GM23338 (cell line): Measurements from ENCODE around the gene MEOX1. TPM values are rescaled to one million over a fixed set of nuclear protein-coding genes. Genes with fewer than 3 reads are reported as not detected.

Experiments used
- ATAC-seq: fragments of 200-7000 bp; cut with Tn5 transposase; 3 replicates; pipeline ENCODE4 v1.9.1; 2020
- DNase-seq: peaks from one replicate; pipeline ENCODE4 v3.0.0-alpha.2; 2015; ENCODE audit warnings: low spot score
- H2AFZ ChIP-seq: fragments of 200-600 bp; sonication (generic); 2 replicates; pipeline ENCODE4 v1.8.0; 2016; ENCODE audit warnings: antibody characterized with exemption, mild to moderate bottlenecking, moderate library complexity
- H3F3A ChIP-seq: fragments of 200-600 bp; sonication (generic); replicated peaks from 2 replicates; pipeline ENCODE4 v1.8.0; 2017; ENCODE audit warnings: antibody characterized with exemption, mixed run types, low read depth
- H3K27ac ChIP-seq: fragments of 200-600 bp; sonication (generic); 2 replicates; pipeline ENCODE4 v1.6.1; 2016; ENCODE audit warnings: low read depth
- H3K27me3 ChIP-seq: fragments of 200-600 bp; sonication (generic); 2 replicates; pipeline ENCODE4 v1.8.0; 2016; ENCODE audit warnings: mild to moderate bottlenecking, mixed run types, moderate library complexity; ENCODE audit not compliant: insufficient read depth
- H3K36me3 ChIP-seq: fragments of 200-600 bp; sonication (generic); 2 replicates; pipeline ENCODE4 v1.8.0; 2016; ENCODE audit warnings: mild to moderate bottlenecking; ENCODE audit not compliant: insufficient read depth
- H3K4me1 ChIP-seq: fragments of 200-600 bp; sonication (generic); 2 replicates; pipeline ENCODE4 v1.8.0; 2016; ENCODE audit warnings: mild to moderate bottlenecking, moderate library complexity; ENCODE audit not compliant: insufficient read depth
- H3K4me2 ChIP-seq: fragments of 200-600 bp; sonication (generic); 2 replicates; pipeline ENCODE4 v1.7.1; 2017; ENCODE audit warnings: mixed run types
- H3K4me3 ChIP-seq: fragments of 200-600 bp; sonication (generic); 2 replicates; pipeline ENCODE4 v1.6.1; 2016; ENCODE audit warnings: mixed run types
- H3K79me2 ChIP-seq: fragments of 200-600 bp; sonication (generic); replicated peaks from 2 replicates; pipeline ENCODE4 v1.8.0; 2017; ENCODE audit warnings: mild to moderate bottlenecking; ENCODE audit not compliant: insufficient read depth
- H3K9me2 ChIP-seq: fragments of 200-600 bp; sonication (generic); 2 replicates; pipeline ENCODE4 v1.8.0; 2017; ENCODE audit not compliant: insufficient read depth
- H4K20me1 ChIP-seq: fragments of 200-600 bp; sonication (generic); replicated peaks from 2 replicates; pipeline ENCODE4 v1.8.0; 2017; ENCODE audit warnings: mild to moderate bottlenecking; ENCODE audit not compliant: insufficient read depth
- H3K27ac Mint-ChIP-seq: 2 replicates; pipeline ENCODE4 v1.8.0; 2020; ENCODE audit warnings: inconsistent platforms, mild to moderate bottlenecking, moderate library complexity, mixed read lengths
- H3K27me3 Mint-ChIP-seq: 3 replicates; pipeline ENCODE4 v1.8.0; 2022; ENCODE audit warnings: low read depth, mild to moderate bottlenecking, moderate library complexity, mixed read lengths, inconsistent platforms; ENCODE audit not compliant: insufficient read depth, poor library complexity
- H3K36me3 Mint-ChIP-seq: 3 replicates; pipeline ENCODE4 v1.8.0; 2021; ENCODE audit warnings: low read depth, mild to moderate bottlenecking, inconsistent platforms, moderate library complexity, mixed read lengths
- H3K4me1 Mint-ChIP-seq: 3 replicates; pipeline ENCODE4 v1.8.0; 2020; ENCODE audit warnings: mild to moderate bottlenecking, inconsistent platforms, mixed read lengths
- H3K4me3 Mint-ChIP-seq: 3 replicates; pipeline ENCODE4 v1.8.0; 2021; ENCODE audit warnings: moderate library complexity, mild to moderate bottlenecking, inconsistent platforms, mixed read lengths
- H3K9me3 Mint-ChIP-seq: 3 replicates; pipeline ENCODE4 v1.8.0; 2020; ENCODE audit warnings: moderate library complexity, mild to moderate bottlenecking, inconsistent platforms, mixed read lengths
- CREB1 ChIP-seq: fragments of 250-450 bp; sonication (Bioruptor Pico); IDR thresholded peaks from 2 replicates; pipeline ENCODE4 v1.5.0; 2020; ENCODE audit warnings: low read depth, mild to moderate bottlenecking, moderate library complexity
- EZH2 ChIP-seq: fragments of 200-600 bp; sonication (generic); IDR thresholded peaks from one replicate; pipeline ENCODE4 v1.8.0; 2017; ENCODE audit warnings: antibody characterized with exemption, mild to moderate bottlenecking, low read depth; ENCODE audit not compliant: unreplicated experiment
- EZH2phosphoT487 ChIP-seq: fragments of 200-600 bp; sonication (generic); IDR thresholded peaks from one replicate; pipeline ENCODE4 v1.8.1; 2018; ENCODE audit warnings: antibody characterized with exemption; ENCODE audit not compliant: unreplicated experiment
- JUNB ChIP-seq: IDR thresholded peaks from one replicate; pipeline ENCODE4 v1.6.1; 2016; ENCODE audit warnings: antibody characterized with exemption; ENCODE audit not compliant: unreplicated experiment
- NANOG ChIP-seq: IDR thresholded peaks from 2 replicates; pipeline ENCODE4 v1.6.1; 2016; ENCODE audit warnings: antibody characterized with exemption, borderline replicate concordance
- POLR2AphosphoS5 ChIP-seq: IDR thresholded peaks from 2 replicates; pipeline ENCODE4 v1.6.1; 2016; ENCODE audit warnings: antibody characterized with exemption, low read depth
- STAT1 ChIP-seq: IDR thresholded peaks from one replicate; pipeline ENCODE4 v1.6.1; 2016; ENCODE audit warnings: antibody characterized with exemption; ENCODE audit not compliant: unreplicated experiment
- ZNF114 ChIP-seq: fragments of 250-450 bp; sonication (Bioruptor Pico); IDR thresholded peaks from 2 replicates; pipeline ENCODE4 v1.5.0; 2020; ENCODE audit warnings: mild to moderate bottlenecking, moderate library complexity
- ZNF331 ChIP-seq: fragments of 250-450 bp; sonication (Bioruptor Pico); IDR thresholded peaks from 2 replicates; pipeline ENCODE4 v1.5.0; 2020; ENCODE audit warnings: low read depth, mild to moderate bottlenecking, moderate library complexity
- polyA plus RNA-seq: library from polyadenylated mRNA; unstranded; fragments of >200 nt; fragmentation: Nextera tagmentation; extraction: Ambion mirVana; gene quantifications from 2 replicates; pipeline ENCODE4 v1.2.1, GENCODE V29; 2016
- total RNA-seq: library from RNA; depleted of rRNA; stranded (reverse); fragments of >200 nt; shearing (Covaris generic); gene quantifications from 2 replicates; pipeline ENCODE4 v1.2.3, GENCODE V29; 2014
- TF ChIP-seq, protein P1 (sequence below), 2 experiments: fragments of 200-600 bp in 1 of 2; sonication (generic) in 1 of 2; conservative IDR thresholded peaks; 2 replicates each; pipeline versions ENCODE4 v1.5.1 to v1.6.1; 2016 to 2017; ENCODE audit warnings: antibody characterized with exemption in 2 of 2, low read depth in 2 of 2, mild to moderate bottlenecking in 2 of 2, moderate library complexity in 1 of 2
- TF ChIP-seq, protein P2 (sequence below): IDR thresholded peaks from one replicate; pipeline ENCODE4 v1.6.1; 2018; ENCODE audit warnings: antibody characterized with exemption; ENCODE audit not compliant: unreplicated experiment
- TF ChIP-seq, protein P3 (sequence below): IDR thresholded peaks from 2 replicates; pipeline ENCODE4 v1.6.1; 2016; ENCODE audit warnings: antibody characterized with exemption
- TF ChIP-seq, protein P4 (sequence below): fragments of 250-450 bp; sonication (Bioruptor Pico); IDR thresholded peaks from 2 replicates; pipeline ENCODE4 v1.5.0; 2020; ENCODE audit warnings: mild to moderate bottlenecking, moderate library complexity

The MEOX1 gene
- total and polyA plus RNA-seq, 2 experiments from 2014 or later, result not detected

DNA sequence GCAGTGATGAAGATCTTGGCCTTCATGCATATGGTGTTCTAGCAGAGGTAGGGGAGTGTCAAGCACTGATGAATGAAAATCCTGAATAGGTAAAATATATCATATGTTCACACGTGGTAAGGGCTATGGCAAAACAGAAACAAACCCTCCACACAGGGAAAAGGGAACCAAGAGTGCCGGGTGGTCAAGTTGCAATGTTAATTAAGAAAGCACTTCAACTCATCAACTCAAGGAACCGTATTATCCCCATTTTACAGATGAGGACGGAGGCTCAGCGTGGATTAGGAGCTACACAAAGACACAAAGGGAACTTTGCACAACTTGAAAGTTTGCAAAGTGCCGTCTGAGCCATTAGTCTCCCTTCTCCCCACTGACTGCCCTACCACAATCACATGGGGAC, 28.1 kb upstream of the MEOX1 start:
- H3K9me2 ChIP-seq, result no peaks in the 10 kb centered on the region
- Mint-ChIP-seq H3K27ac (no peak overlapping the region), H3K4me3 (no peak overlapping the region), H3K27me3 (peaks cover 6% of the 10 kb centered on the region), H3K4me1 (peaks cover 14% of the 10 kb centered on the region), H3K36me3 (no peaks in the 10 kb centered on the region), H3K9me3 (no peaks in the 10 kb centered on the region; the same call in 2 of the 3 replicates)
- no peak overlapping the region for H3K4me3 ChIP-seq
- no peak overlapping the region for H3K4me2 ChIP-seq
- no peaks in the 10 kb centered on the region for H3F3A ChIP-seq
- no peaks in the 10 kb centered on the region for H3K36me3 ChIP-seq
- H3K79me2 ChIP-seq, result no peaks in the 10 kb centered on the region
- no peaks in the 10 kb centered on the region for H4K20me1 ChIP-seq
- TF ChIP-seq STAT1 (no peak), ZNF331 (no peak), EZH2 (no peak), EZH2phosphoT487 (no peak), ZNF114 (CRISPR knock-in tag) (no peak), POLR2AphosphoS5 (no peak), JUNB (no peak), NANOG (no peak), CREB1 (CRISPR knock-in tag) (no peak)
- TF ChIP-seq, protein P1, sequence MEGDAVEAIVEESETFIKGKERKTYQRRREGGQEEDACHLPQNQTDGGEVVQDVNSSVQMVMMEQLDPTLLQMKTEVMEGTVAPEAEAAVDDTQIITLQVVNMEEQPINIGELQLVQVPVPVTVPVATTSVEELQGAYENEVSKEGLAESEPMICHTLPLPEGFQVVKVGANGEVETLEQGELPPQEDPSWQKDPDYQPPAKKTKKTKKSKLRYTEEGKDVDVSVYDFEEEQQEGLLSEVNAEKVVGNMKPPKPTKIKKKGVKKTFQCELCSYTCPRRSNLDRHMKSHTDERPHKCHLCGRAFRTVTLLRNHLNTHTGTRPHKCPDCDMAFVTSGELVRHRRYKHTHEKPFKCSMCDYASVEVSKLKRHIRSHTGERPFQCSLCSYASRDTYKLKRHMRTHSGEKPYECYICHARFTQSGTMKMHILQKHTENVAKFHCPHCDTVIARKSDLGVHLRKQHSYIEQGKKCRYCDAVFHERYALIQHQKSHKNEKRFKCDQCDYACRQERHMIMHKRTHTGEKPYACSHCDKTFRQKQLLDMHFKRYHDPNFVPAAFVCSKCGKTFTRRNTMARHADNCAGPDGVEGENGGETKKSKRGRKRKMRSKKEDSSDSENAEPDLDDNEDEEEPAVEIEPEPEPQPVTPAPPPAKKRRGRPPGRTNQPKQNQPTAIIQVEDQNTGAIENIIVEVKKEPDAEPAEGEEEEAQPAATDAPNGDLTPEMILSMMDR (conservative IDR thresholded peaks at IDR 0.05; ENCODE audit: low read depth in 2 of 2), result no peak
- TF ChIP-seq, protein P2, sequence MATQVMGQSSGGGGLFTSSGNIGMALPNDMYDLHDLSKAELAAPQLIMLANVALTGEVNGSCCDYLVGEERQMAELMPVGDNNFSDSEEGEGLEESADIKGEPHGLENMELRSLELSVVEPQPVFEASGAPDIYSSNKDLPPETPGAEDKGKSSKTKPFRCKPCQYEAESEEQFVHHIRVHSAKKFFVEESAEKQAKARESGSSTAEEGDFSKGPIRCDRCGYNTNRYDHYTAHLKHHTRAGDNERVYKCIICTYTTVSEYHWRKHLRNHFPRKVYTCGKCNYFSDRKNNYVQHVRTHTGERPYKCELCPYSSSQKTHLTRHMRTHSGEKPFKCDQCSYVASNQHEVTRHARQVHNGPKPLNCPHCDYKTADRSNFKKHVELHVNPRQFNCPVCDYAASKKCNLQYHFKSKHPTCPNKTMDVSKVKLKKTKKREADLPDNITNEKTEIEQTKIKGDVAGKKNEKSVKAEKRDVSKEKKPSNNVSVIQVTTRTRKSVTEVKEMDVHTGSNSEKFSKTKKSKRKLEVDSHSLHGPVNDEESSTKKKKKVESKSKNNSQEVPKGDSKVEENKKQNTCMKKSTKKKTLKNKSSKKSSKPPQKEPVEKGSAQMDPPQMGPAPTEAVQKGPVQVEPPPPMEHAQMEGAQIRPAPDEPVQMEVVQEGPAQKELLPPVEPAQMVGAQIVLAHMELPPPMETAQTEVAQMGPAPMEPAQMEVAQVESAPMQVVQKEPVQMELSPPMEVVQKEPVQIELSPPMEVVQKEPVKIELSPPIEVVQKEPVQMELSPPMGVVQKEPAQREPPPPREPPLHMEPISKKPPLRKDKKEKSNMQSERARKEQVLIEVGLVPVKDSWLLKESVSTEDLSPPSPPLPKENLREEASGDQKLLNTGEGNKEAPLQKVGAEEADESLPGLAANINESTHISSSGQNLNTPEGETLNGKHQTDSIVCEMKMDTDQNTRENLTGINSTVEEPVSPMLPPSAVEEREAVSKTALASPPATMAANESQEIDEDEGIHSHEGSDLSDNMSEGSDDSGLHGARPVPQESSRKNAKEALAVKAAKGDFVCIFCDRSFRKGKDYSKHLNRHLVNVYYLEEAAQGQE, result no peak
- TF ChIP-seq, protein P3, sequence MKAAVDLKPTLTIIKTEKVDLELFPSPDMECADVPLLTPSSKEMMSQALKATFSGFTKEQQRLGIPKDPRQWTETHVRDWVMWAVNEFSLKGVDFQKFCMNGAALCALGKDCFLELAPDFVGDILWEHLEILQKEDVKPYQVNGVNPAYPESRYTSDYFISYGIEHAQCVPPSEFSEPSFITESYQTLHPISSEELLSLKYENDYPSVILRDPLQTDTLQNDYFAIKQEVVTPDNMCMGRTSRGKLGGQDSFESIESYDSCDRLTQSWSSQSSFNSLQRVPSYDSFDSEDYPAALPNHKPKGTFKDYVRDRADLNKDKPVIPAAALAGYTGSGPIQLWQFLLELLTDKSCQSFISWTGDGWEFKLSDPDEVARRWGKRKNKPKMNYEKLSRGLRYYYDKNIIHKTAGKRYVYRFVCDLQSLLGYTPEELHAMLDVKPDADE, result no peak
- TF ChIP-seq, protein P4, sequence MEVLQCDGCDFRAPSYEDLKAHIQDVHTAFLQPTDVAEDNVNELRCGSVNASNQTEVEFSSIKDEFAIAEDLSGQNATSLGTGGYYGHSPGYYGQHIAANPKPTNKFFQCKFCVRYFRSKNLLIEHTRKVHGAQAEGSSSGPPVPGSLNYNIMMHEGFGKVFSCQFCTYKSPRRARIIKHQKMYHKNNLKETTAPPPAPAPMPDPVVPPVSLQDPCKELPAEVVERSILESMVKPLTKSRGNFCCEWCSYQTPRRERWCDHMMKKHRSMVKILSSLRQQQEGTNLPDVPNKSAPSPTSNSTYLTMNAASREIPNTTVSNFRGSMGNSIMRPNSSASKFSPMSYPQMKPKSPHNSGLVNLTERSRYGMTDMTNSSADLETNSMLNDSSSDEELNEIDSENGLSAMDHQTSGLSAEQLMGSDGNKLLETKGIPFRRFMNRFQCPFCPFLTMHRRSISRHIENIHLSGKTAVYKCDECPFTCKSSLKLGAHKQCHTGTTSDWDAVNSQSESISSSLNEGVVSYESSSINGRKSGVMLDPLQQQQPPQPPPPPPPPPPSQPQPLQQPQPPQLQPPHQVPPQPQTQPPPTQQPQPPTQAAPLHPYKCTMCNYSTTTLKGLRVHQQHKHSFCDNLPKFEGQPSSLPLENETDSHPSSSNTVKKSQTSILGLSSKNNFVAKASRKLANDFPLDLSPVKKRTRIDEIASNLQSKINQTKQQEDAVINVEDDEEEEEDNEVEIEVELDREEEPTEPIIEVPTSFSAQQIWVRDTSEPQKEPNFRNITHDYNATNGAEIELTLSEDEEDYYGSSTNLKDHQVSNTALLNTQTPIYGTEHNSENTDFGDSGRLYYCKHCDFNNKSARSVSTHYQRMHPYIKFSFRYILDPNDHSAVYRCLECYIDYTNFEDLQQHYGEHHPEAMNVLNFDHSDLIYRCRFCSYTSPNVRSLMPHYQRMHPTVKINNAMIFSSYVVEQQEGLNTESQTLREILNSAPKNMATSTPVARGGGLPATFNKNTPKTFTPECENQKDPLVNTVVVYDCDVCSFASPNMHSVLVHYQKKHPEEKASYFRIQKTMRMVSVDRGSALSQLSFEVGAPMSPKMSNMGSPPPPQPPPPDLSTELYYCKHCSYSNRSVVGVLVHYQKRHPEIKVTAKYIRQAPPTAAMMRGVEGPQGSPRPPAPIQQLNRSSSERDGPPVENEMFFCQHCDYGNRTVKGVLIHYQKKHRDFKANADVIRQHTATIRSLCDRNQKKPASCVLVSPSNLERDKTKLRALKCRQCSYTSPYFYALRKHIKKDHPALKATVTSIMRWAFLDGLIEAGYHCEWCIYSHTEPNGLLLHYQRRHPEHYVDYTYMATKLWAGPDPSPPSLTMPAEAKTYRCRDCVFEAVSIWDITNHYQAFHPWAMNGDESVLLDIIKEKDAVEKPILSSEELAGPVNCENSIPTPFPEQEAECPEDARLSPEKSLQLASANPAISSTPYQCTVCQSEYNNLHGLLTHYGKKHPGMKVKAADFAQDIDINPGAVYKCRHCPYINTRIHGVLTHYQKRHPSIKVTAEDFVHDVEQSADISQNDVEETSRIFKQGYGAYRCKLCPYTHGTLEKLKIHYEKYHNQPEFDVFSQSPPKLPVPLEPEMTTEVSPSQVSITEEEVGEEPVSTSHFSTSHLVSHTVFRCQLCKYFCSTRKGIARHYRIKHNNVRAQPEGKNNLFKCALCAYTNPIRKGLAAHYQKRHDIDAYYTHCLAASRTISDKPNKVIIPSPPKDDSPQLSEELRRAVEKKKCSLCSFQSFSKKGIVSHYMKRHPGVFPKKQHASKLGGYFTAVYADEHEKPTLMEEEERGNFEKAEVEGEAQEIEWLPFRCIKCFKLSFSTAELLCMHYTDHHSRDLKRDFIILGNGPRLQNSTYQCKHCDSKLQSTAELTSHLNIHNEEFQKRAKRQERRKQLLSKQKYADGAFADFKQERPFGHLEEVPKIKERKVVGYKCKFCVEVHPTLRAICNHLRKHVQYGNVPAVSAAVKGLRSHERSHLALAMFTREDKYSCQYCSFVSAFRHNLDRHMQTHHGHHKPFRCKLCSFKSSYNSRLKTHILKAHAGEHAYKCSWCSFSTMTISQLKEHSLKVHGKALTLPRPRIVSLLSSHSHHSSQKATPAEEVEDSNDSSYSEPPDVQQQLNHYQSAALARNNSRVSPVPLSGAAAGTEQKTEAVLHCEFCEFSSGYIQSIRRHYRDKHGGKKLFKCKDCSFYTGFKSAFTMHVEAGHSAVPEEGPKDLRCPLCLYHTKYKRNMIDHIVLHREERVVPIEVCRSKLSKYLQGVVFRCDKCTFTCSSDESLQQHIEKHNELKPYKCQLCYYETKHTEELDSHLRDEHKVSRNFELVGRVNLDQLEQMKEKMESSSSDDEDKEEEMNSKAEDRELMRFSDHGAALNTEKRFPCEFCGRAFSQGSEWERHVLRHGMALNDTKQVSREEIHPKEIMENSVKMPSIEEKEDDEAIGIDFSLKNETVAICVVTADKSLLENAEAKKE, result no peak
- no peak for ATAC-seq
- no peaks in the 10 kb centered on the region for H3K4me1 ChIP-seq
- no peak overlapping the region for H3K27ac ChIP-seq
- no peaks in the 10 kb centered on the region for H3K27me3 ChIP-seq
- DNase-seq, result no peak
- no peak overlapping the region for H2AFZ ChIP-seq
